Retinal pigment epithelial cell (primary cell): ENCODE data around the gene JMJD7.
A peak's percentile ranks its signal among the peaks of the same experiment; 100 is the strongest.

Experiments used
- DNase-seq: peaks from one replicate; pipeline ENCODE4 v3.0.0-alpha.2; 2010; ENCODE audit warnings: low read depth
- H3K4me3 ChIP-seq: 2 replicates; pipeline ENCODE4 v1.5.1; 2011; ENCODE audit warnings: mild to moderate bottlenecking, low read length, control low read depth, moderate library complexity
- CTCF ChIP-seq: conservative IDR thresholded peaks from 2 replicates; pipeline ENCODE4 v1.5.1; 2011; ENCODE audit warnings: low read depth, low read length, control low read depth, inconsistent platforms

The JMJD7 gene

GRCh38 chr15:41801185-41801584 is 26.7 kb upstream of the JMJD7 start:
- DNase-seq = no peak
- H3K4me3 ChIP-seq = no peak overlapping the region
- TF ChIP-seq CTCF = no peak

- H3K4me3 ChIP-seq = no peak overlapping the region
- DNase-seq = no peak
- TF ChIP-seq CTCF = no peak
Observed at GRCh38 chr15:41801850-41802455, 25.9 kb upstream of the JMJD7 start.

GRCh38 chr15:41804361-41804760 is 23.5 kb upstream of the JMJD7 start:
- no peak for TF ChIP-seq CTCF
- H3K4me3 ChIP-seq = no peak overlapping the region
- DNase-seq = no peak

- TF ChIP-seq CTCF = no peak
- no peak for DNase-seq
Observed at GRCh38 chr15:41804916-41805666, 22.8 kb upstream of the JMJD7 start.

GRCh38 chr15:41805711-41806110 is 22.2 kb upstream of the JMJD7 start:
- no peak for DNase-seq
- H3K4me3 ChIP-seq = no peak overlapping the region
- TF ChIP-seq CTCF = no peak

More at GRCh38 chr15:41804916-41805666, 22.8 kb upstream of the JMJD7 start:
- no peak overlapping the region for H3K4me3 ChIP-seq

- TF ChIP-seq CTCF = peak; percentile 54
- DNase-seq = peak; percentile 66
- H3K4me3 ChIP-seq = no peak overlapping the region
Observed at GRCh38 chr15:41806291-41807181, 21.4 kb upstream of the JMJD7 start.
